Gastrocnemius medialis (tissue), 4 donors: ENCODE data around the gene GMPPA.

Source experiments
- POLR2A ChIP-seq, 2 donors: fragments of 450-650 bp; IDR thresholded peaks; one replicate each; pipeline ENCODE4 v1.6.1; 2017; ENCODE audit warnings: antibody characterized with exemption in 2 of 2, mild to moderate bottlenecking in 2 of 2, moderate library complexity in 2 of 2
- TF ChIP-seq, protein P1 (sequence below), 5 experiments: fragments of 450-650 bp in 3 of 5; fragments of 200-600 bp in 2 of 5; sonication (generic) in 2 of 5; IDR thresholded peaks in 4 of 5; conservative IDR thresholded peaks in 1 of 5; 1 replicate in 4 of 5; 2 replicates in 1 of 5; pipeline ENCODE4 v1.5.1; 2016 to 2019; ENCODE audit warnings: antibody characterized with exemption in 5 of 5, mild to moderate bottlenecking in 3 of 5, moderate library complexity in 3 of 5

DNA sequence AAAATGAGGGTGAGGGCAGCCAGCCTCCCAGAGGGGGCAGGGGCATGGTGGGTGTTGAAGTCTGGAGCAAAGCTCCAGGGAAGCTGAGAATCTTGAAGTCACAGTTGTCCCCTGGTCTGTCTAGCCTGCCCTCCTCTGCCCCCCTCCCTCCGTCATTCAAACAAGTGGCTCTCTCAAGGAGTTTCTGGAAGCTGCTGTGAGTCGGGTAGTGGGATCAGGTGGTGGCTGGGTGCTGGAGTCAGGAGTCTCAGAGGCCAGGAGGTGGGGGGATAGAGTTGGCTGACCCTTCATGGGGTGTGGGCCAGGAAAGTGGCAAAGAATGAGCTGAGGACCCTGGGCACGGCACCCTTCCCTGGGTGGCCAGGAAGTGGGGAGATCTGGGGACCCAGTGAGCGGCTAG, 15.1 kb downstream of the GMPPA start:
- TF ChIP-seq, protein P1, sequence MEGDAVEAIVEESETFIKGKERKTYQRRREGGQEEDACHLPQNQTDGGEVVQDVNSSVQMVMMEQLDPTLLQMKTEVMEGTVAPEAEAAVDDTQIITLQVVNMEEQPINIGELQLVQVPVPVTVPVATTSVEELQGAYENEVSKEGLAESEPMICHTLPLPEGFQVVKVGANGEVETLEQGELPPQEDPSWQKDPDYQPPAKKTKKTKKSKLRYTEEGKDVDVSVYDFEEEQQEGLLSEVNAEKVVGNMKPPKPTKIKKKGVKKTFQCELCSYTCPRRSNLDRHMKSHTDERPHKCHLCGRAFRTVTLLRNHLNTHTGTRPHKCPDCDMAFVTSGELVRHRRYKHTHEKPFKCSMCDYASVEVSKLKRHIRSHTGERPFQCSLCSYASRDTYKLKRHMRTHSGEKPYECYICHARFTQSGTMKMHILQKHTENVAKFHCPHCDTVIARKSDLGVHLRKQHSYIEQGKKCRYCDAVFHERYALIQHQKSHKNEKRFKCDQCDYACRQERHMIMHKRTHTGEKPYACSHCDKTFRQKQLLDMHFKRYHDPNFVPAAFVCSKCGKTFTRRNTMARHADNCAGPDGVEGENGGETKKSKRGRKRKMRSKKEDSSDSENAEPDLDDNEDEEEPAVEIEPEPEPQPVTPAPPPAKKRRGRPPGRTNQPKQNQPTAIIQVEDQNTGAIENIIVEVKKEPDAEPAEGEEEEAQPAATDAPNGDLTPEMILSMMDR (IDR thresholded peaks at IDR 0.05 in 4 of 5, conservative IDR thresholded peaks at IDR 0.05 in 1 of 5), result no peak
- no peak for TF ChIP-seq POLR2A (IDR thresholded peaks at IDR 0.05)
